ENCODE results near the gene CRISP1. TPM values are rescaled to one million over a fixed set of nuclear protein-coding genes. Genes with fewer than 3 reads are reported as not detected.

CRISP1 gene
- total and polyA plus RNA-seq, 2 donors (not counting 1 experiment from before 2014, with no cell fraction given), result not detected

DNA sequence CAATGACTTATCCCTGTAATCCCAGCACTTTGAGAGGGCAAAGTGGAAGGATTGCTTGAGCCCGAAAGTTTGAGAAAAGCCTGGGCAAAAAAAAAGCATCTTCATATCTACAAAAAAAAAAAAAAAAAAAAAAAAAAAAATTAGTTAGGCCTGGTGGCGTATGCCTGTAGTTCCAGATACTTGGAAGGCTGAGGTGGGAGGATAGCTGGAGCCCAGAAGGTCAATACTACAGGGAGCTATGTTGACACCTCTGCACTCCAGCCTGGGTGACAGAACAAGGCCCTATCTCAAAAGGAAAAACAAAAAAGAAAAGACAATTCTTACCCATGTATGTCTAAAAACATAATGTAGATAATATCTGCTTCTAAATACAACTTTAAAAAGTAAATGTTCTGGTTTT lies 27.2 kb downstream of the CRISP1 start:
- POLR2A ChIA-PET, result no interaction called here
- Histone ChIP-seq H3K79me2 (ENCODE audit: control insufficient read depth, insufficient read depth, low read length) (no peaks in the 10 kb centered on the region), H3K4me2 (replicated peaks; ENCODE audit: low read depth, low read length, poor library complexity, severe bottlenecking) (no peak overlapping the region), H3K4me1 (ENCODE audit: control insufficient read depth in 2 of 2, insufficient read depth in 2 of 2, low read length in 2 of 2) (no peaks in the 10 kb centered on the region), H2AFZ (ENCODE audit: insufficient read depth, low read depth, low read length, poor library complexity, severe bottlenecking) (no peak overlapping the region), H4K20me1 (ENCODE audit: control insufficient read depth, insufficient read depth, low read length, poor library complexity, severe bottlenecking) (no peaks in the 10 kb centered on the region), H3K27me3 (replicated peaks in 1 of 4; ENCODE audit: control extremely low read depth in 1 of 4, control insufficient read depth in 3 of 4, insufficient read depth in 4 of 4, low read length in 3 of 4) (no peaks in the 10 kb centered on the region), H3K9me3 (ENCODE audit: control extremely low read depth in 1 of 3, control insufficient read depth in 2 of 3, insufficient read depth in 1 of 3, low read length in 2 of 3) (no peaks in the 10 kb centered on the region), H3K4me3 (ENCODE audit: control extremely low read depth in 1 of 5, extremely low read depth in 1 of 5, insufficient read depth in 1 of 5, low read depth in 2 of 5, low read length in 4 of 5) (no peak overlapping the region), H3K36me3 (replicated peaks in 1 of 2; ENCODE audit: control extremely low read depth in 1 of 2, control insufficient read depth in 1 of 2, extremely low read depth in 1 of 2, insufficient read depth in 2 of 2, low read length in 1 of 2) (no peaks in the 10 kb centered on the region), H3K27ac (ENCODE audit: low read length in 2 of 2) (no peak overlapping the region), H3K9ac (ENCODE audit: low read length) (no peak overlapping the region)
- Mint-ChIP-seq H3K27me3 (no peaks in the 10 kb centered on the region), H3K27ac (no peak overlapping the region), H3K4me1 (no peaks in the 10 kb centered on the region), H3K4me3 (no peak overlapping the region), H3K9me3 (ENCODE audit: insufficient read depth) (no peaks in the 10 kb centered on the region)
- CTCF ChIA-PET, result no interaction called here
- no peak for ATAC-seq (ENCODE audit: low read depth)
- intact Hi-C loops (cut with micrococcal nuclease), result no loop called here
- WGBS (ENCODE audit: insufficient coverage), result no CpG with 5 or more reads among the region's 2 CpGs
- DNase-seq, result no peak
- no peak for TF ChIP-seq EZH2 (IDR thresholded peaks at IDR 0.05; ENCODE audit: borderline replicate concordance, insufficient read depth, low read depth, low read length, poor library complexity, severe bottlenecking)
- TF ChIP-seq, protein P1, sequence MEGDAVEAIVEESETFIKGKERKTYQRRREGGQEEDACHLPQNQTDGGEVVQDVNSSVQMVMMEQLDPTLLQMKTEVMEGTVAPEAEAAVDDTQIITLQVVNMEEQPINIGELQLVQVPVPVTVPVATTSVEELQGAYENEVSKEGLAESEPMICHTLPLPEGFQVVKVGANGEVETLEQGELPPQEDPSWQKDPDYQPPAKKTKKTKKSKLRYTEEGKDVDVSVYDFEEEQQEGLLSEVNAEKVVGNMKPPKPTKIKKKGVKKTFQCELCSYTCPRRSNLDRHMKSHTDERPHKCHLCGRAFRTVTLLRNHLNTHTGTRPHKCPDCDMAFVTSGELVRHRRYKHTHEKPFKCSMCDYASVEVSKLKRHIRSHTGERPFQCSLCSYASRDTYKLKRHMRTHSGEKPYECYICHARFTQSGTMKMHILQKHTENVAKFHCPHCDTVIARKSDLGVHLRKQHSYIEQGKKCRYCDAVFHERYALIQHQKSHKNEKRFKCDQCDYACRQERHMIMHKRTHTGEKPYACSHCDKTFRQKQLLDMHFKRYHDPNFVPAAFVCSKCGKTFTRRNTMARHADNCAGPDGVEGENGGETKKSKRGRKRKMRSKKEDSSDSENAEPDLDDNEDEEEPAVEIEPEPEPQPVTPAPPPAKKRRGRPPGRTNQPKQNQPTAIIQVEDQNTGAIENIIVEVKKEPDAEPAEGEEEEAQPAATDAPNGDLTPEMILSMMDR (IDR thresholded peaks at IDR 0.05), result no peak

DNA sequence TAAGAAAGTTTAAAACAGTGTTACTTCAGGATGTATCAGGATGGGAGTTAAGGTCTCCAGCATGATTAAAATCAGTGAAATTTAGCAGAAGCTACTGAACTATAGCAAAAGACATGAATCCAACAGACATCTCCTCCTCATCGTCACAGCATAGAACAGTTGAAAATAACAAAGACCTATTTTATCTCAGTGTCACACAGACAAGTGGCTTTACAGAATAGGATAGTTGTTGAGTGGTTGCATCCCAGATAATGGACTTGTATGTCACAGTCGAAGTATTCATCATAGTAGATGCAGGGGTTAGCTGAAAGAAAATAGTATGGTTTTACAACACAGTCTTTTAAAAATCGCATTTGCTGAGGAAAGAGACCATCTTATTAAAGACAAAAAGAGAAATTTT lies 31.2 kb downstream of the CRISP1 start:
- Mint-ChIP-seq H3K27me3 (no peaks in the 10 kb centered on the region), H3K27ac (no peak overlapping the region), H3K4me1 (no peaks in the 10 kb centered on the region), H3K9me3 (ENCODE audit: insufficient read depth) (no peaks in the 10 kb centered on the region), H3K4me3 (no peak overlapping the region)
- Histone ChIP-seq H3K4me2 (replicated peaks; ENCODE audit: low read depth, low read length, poor library complexity, severe bottlenecking) (no peak overlapping the region), H3K27ac (ENCODE audit: low read length in 2 of 2) (no peak overlapping the region), H3K4me1 (ENCODE audit: control insufficient read depth in 2 of 2, insufficient read depth in 2 of 2, low read length in 2 of 2) (no peaks in the 10 kb centered on the region), H3K9me3 (ENCODE audit: control extremely low read depth in 1 of 3, control insufficient read depth in 2 of 3, insufficient read depth in 1 of 3, low read length in 2 of 3) (no peaks in the 10 kb centered on the region), H3K4me3 (ENCODE audit: control extremely low read depth in 1 of 5, extremely low read depth in 1 of 5, insufficient read depth in 1 of 5, low read depth in 2 of 5, low read length in 4 of 5) (no peak overlapping the region), H3K9ac (ENCODE audit: low read length) (no peak overlapping the region), H4K20me1 (ENCODE audit: control insufficient read depth, insufficient read depth, low read length, poor library complexity, severe bottlenecking) (no peaks in the 10 kb centered on the region), H3K36me3 (replicated peaks in 1 of 2; ENCODE audit: control extremely low read depth in 1 of 2, control insufficient read depth in 1 of 2, extremely low read depth in 1 of 2, insufficient read depth in 2 of 2, low read length in 1 of 2) (no peaks in the 10 kb centered on the region), H2AFZ (ENCODE audit: insufficient read depth, low read depth, low read length, poor library complexity, severe bottlenecking) (no peak overlapping the region), H3K27me3 (replicated peaks in 1 of 4; ENCODE audit: control extremely low read depth in 1 of 4, control insufficient read depth in 3 of 4, insufficient read depth in 4 of 4, low read length in 3 of 4) (no peaks in the 10 kb centered on the region), H3K79me2 (ENCODE audit: control insufficient read depth, insufficient read depth, low read length) (no peaks in the 10 kb centered on the region)
- WGBS (ENCODE audit: insufficient coverage), result no CpG with 5 or more reads among the region's 3 CpGs
- DNase-seq (no peak), ATAC-seq (ENCODE audit: low read depth) (no peak)
- POLR2A ChIA-PET, result no interaction called here
- CTCF ChIA-PET, result no interaction called here
- TF ChIP-seq, protein P1 (IDR thresholded peaks at IDR 0.05), result no peak
- TF ChIP-seq EZH2 (IDR thresholded peaks at IDR 0.05; ENCODE audit: borderline replicate concordance, insufficient read depth, low read depth, low read length, poor library complexity, severe bottlenecking), result no peak
- intact Hi-C loops (cut with micrococcal nuclease), result no loop called here

All from B cell (primary cell).